RWPE2 (cell line): ENCODE results near the gene DNAJC6.
A peak's percentile ranks its signal among the peaks of the same experiment; 100 is the strongest.

Source experiments
- ATAC-seq: fragments of 200-7000 bp; cut with Tn5 transposase; 3 replicates; pipeline ENCODE4 v1.9.1; 2021; ENCODE audit warnings: low read depth
- DNase-seq: peaks from one replicate; pipeline ENCODE4 v3.0.0-alpha.2; 2020; ENCODE audit warnings: low spot score
- H3K27ac ChIP-seq: fragments of 450-650 bp; 2 replicates; pipeline ENCODE4 v1.5.1; 2017; ENCODE audit warnings: mild to moderate bottlenecking; ENCODE audit not compliant: poor library complexity, severe bottlenecking
- H3K27me3 ChIP-seq: fragments of 250-450 bp; sonication (Bioruptor Pico); 2 replicates; pipeline ENCODE4 v1.5.1; 2021; ENCODE audit warnings: mild to moderate bottlenecking, moderate library complexity; ENCODE audit not compliant: insufficient read depth, poor library complexity, severe bottlenecking
- H3K36me3 ChIP-seq: fragments of 250-450 bp; sonication (Bioruptor Pico); 2 replicates; pipeline ENCODE4 v1.5.1; 2020; ENCODE audit warnings: low read depth, mild to moderate bottlenecking, moderate library complexity
- H3K4me1 ChIP-seq: fragments of 250-450 bp; sonication (Bioruptor Pico); 2 replicates; pipeline ENCODE4 v1.5.1; 2021; ENCODE audit warnings: mild to moderate bottlenecking, moderate library complexity; ENCODE audit not compliant: insufficient read depth, poor library complexity, severe bottlenecking
- H3K4me3 ChIP-seq: fragments of 250-450 bp; sonication (Bioruptor Pico); 2 replicates; pipeline ENCODE4 v1.5.1; 2021; ENCODE audit warnings: mild to moderate bottlenecking, moderate library complexity; ENCODE audit not compliant: severe bottlenecking
- H3K9me3 ChIP-seq: fragments of 250-450 bp; sonication (Bioruptor Pico); 2 replicates; pipeline ENCODE4 v1.5.1; 2021; ENCODE audit warnings: mild to moderate bottlenecking, moderate library complexity; ENCODE audit not compliant: severe bottlenecking
- CTCF ChIP-seq: fragments of 450-650 bp; IDR thresholded peaks from one replicate; pipeline ENCODE4 v1.5.1; 2017; ENCODE audit warnings: mild to moderate bottlenecking, moderate library complexity; ENCODE audit not compliant: poor library complexity, severe bottlenecking

The DNAJC6 gene

GRCh38 chr1:65429806-65430205 is 120.5 kb downstream of the DNAJC6 start:
- Histone ChIP-seq H3K4me3 (no peak overlapping the region), H3K36me3 (peaks cover 84% of the 10 kb centered on the region), H3K9me3 (no peaks in the 10 kb centered on the region), H3K4me1 (peaks cover 31% of the 10 kb centered on the region), H3K27me3 (no peaks in the 10 kb centered on the region), H3K27ac (peak overlapping the region; percentile 78)
- ATAC-seq = peak; percentile 60
- DNase-seq = no peak
- no peak for TF ChIP-seq CTCF

- H3K27me3 ChIP-seq = no peaks in the 10 kb centered on the region
- TF ChIP-seq CTCF = peak; percentile 81
- H3K27ac ChIP-seq = peak overlapping the region; percentile 78
- no peak overlapping the region for H3K4me3 ChIP-seq
- no peaks in the 10 kb centered on the region for H3K9me3 ChIP-seq
- peaks cover 17% of the 10 kb centered on the region for H3K4me1 ChIP-seq
- ATAC-seq (no peak), DNase-seq (no peak)
- H3K36me3 ChIP-seq = peaks cover 80% of the 10 kb centered on the region
Observed at GRCh38 chr1:65431111-65431705, 121.9 kb downstream of the DNAJC6 start.

GRCh38 chr1:65432918-65433317 is 123.6 kb downstream of the DNAJC6 start:
- peaks cover 66% of the 10 kb centered on the region for H3K36me3 ChIP-seq
- H3K4me3 ChIP-seq = no peak overlapping the region
- H3K27me3 ChIP-seq = no peaks in the 10 kb centered on the region
- H3K4me1 ChIP-seq = peaks cover 16% of the 10 kb centered on the region
- ATAC-seq = no peak
- no peak for TF ChIP-seq CTCF
- H3K27ac ChIP-seq = no peak overlapping the region
- no peak for DNase-seq
- H3K9me3 ChIP-seq = no peaks in the 10 kb centered on the region

GRCh38 chr1:65434255-65434654 is 124.9 kb downstream of the DNAJC6 start:
- H3K4me3 ChIP-seq = no peak overlapping the region
- H3K27ac ChIP-seq = no peak overlapping the region
- H3K27me3 ChIP-seq = no peaks in the 10 kb centered on the region
- H3K4me1 ChIP-seq = peaks cover 15% of the 10 kb centered on the region
- no peak for TF ChIP-seq CTCF
- DNase-seq = no peak
- no peaks in the 10 kb centered on the region for H3K9me3 ChIP-seq
- no peak for ATAC-seq
- peaks cover 55% of the 10 kb centered on the region for H3K36me3 ChIP-seq

GRCh38 chr1:65434760-65435159 is 125.4 kb downstream of the DNAJC6 start:
- DNase-seq (no peak), ATAC-seq (peak; percentile 55; the same call in 2 of the 3 replicates)
- H3K4me3 ChIP-seq = no peak overlapping the region
- no peaks in the 10 kb centered on the region for H3K9me3 ChIP-seq
- TF ChIP-seq CTCF = no peak
- H3K27ac ChIP-seq = no peak overlapping the region
- H3K27me3 ChIP-seq = no peaks in the 10 kb centered on the region
- peaks cover 55% of the 10 kb centered on the region for H3K36me3 ChIP-seq
- peaks cover 10% of the 10 kb centered on the region for H3K4me1 ChIP-seq
